Peyer's patch (tissue), 4 donors: Measurements from ENCODE around the gene FAM174C. TPM values are rescaled to one million over a fixed set of nuclear protein-coding genes. Genes with fewer than 3 reads are reported as not detected.
A peak's percentile ranks its signal among the peaks of the same experiment; 100 is the strongest.

ENCODE experiments used
- DNase-seq, 3 donors: peaks; one replicate each; pipeline ENCODE4 v3.0.0-alpha.2; 2017 to 2019
- H3K27ac ChIP-seq, 4 donors: fragments of 200-600 bp; sonication (generic); one replicate each; pipeline ENCODE4 v1.5.1; 2016 to 2019
- H3K27me3 ChIP-seq, 2 donors: fragments of 200-600 bp; sonication (generic); one replicate each; pipeline ENCODE4 v1.5.1; 2019
- H3K36me3 ChIP-seq, 3 donors: fragments of 200-600 bp; sonication (generic); one replicate each; pipeline ENCODE4 v1.5.1; 2016 to 2019
- H3K4me1 ChIP-seq, 4 donors: fragments of 200-600 bp; sonication (generic); one replicate each; pipeline ENCODE4 v1.5.1; 2016 to 2019
- H3K4me3 ChIP-seq, 4 donors: fragments of 200-600 bp; sonication (generic); 1 replicate in 3 of 4; 2 replicates in 1 of 4; pipeline ENCODE4 v1.5.1; 2016 to 2019; ENCODE audit warnings: mild to moderate bottlenecking in 1 of 4
- H3K9me3 ChIP-seq, 4 donors: fragments of 200-600 bp; sonication (generic); one replicate each; pipeline ENCODE4 v1.5.1; 2016 to 2019; ENCODE audit warnings: mild to moderate bottlenecking in 1 of 4
- CTCF ChIP-seq, 6 experiments: fragments of 450-650 bp in 4 of 6; fragments of 200-600 bp in 2 of 6; sonication (generic) in 1 of 6; IDR thresholded peaks; one replicate each; pipeline ENCODE4 v1.5.1; 2017 to 2019; ENCODE audit warnings: antibody characterized with exemption in 6 of 6, mild to moderate bottlenecking in 3 of 6, moderate library complexity in 1 of 6
- POLR2A ChIP-seq, 2 donors: fragments of 450-650 bp; IDR thresholded peaks; one replicate each; pipeline ENCODE4 v1.5.1; 2017; ENCODE audit warnings: antibody characterized with exemption in 2 of 2, mild to moderate bottlenecking in 2 of 2, moderate library complexity in 2 of 2
- total RNA-seq, 4 donors: library from RNA; depleted of rRNA; stranded (reverse); fragments of >200 nt; gene quantifications; one replicate each; pipeline ENCODE4 v1.1.0, GENCODE V29; 2016

Gene FAM174C
- total RNA-seq, 4 donors from 2014 or later, result 39.6 to 87.7 (median 80.0) TPM

- Histone ChIP-seq H3K36me3 (peaks cover 0 to under 1% (median 0%) of the 10 kb centered on the region in 3 donors), H3K9me3 (no peaks in the 10 kb centered on the region), H3K27me3 (no peaks in the 10 kb centered on the region), H3K27ac (peak overlapping the region; percentile 98 to 100 (median 99)), H3K4me1 (peaks cover 20 to 84% (median 71%) of the 10 kb centered on the region in 4 donors), H3K4me3 (peak overlapping the region in 1 of 4 donors; percentile 76)
- TF ChIP-seq POLR2A (IDR thresholded peaks at IDR 0.05), result no peak
- TF ChIP-seq CTCF (IDR thresholded peaks at IDR 0.05), result no peak
- peak in 2 of 3 donors; percentile 81 to 83 for DNase-seq
These were observed 12.1 kb upstream of the FAM174C start for GRCh38 chr19:1263188-1263587.

- Histone ChIP-seq H3K27me3 (no peaks in the 10 kb centered on the region), H3K9me3 (no peaks in the 10 kb centered on the region), H3K4me1 (peaks cover 24 to 78% (median 64%) of the 10 kb centered on the region in 4 donors), H3K4me3 (peak overlapping the region in 3 of 4 donors; percentile 51 to 80 (median 59)), H3K36me3 (no peaks in the 10 kb centered on the region), H3K27ac (peak overlapping the region; percentile 94 to 99 (median 98))
- TF ChIP-seq CTCF (IDR thresholded peaks at IDR 0.05) (no peak), POLR2A (IDR thresholded peaks at IDR 0.05) (peak in 1 of 2 donors; percentile 25)
- peak; percentile 87 to 92 (median 89) for DNase-seq
These were observed 10.3 kb upstream of the FAM174C start for GRCh38 chr19:1264801-1265614.

- Histone ChIP-seq H3K4me1 (peaks cover 18 to 79% (median 64%) of the 10 kb centered on the region in 4 donors), H3K27me3 (no peaks in the 10 kb centered on the region), H3K9me3 (no peaks in the 10 kb centered on the region), H3K4me3 (peak overlapping the region; percentile 51 to 80 (median 60)), H3K36me3 (no peaks in the 10 kb centered on the region), H3K27ac (peak overlapping the region; percentile 94 to 99 (median 98))
- TF ChIP-seq POLR2A (IDR thresholded peaks at IDR 0.05) (no peak), CTCF (IDR thresholded peaks at IDR 0.05) (no peak)
- peak in 2 of 3 donors; percentile 59 to 80 for DNase-seq
These were observed 9.7 kb upstream of the FAM174C start for GRCh38 chr19:1265615-1266128.

- H3K4me3 ChIP-seq, result peak overlapping the region; percentile 51 to 80 (median 60)
- peaks cover 0 to 6% (median 0%) of the 10 kb centered on the region in 3 donors for H3K36me3 ChIP-seq
- peaks cover 18 to 85% (median 70%) of the 10 kb centered on the region in 4 donors for H3K4me1 ChIP-seq
- DNase-seq, result peak; percentile 93 to 97 (median 96)
- H3K27me3 ChIP-seq, result no peaks in the 10 kb centered on the region
- peak in 2 of 6 experiments; percentile 15 to 17 for TF ChIP-seq CTCF (IDR thresholded peaks at IDR 0.05)
- peak; percentile 43 to 55 for TF ChIP-seq POLR2A (IDR thresholded peaks at IDR 0.05)
- peak overlapping the region; percentile 94 to 99 (median 98) for H3K27ac ChIP-seq
- no peaks in the 10 kb centered on the region for H3K9me3 ChIP-seq
These were observed 9.0 kb upstream of the FAM174C start for GRCh38 chr19:1266129-1266915.

- TF ChIP-seq CTCF (IDR thresholded peaks at IDR 0.05) (peak; percentile 97 to 100 (median 99)), POLR2A (IDR thresholded peaks at IDR 0.05) (no peak)
- Histone ChIP-seq H3K4me1 (peaks cover 18 to 87% (median 72%) of the 10 kb centered on the region in 4 donors), H3K9me3 (no peaks in the 10 kb centered on the region), H3K27ac (peak overlapping the region; percentile 94 to 99 (median 98)), H3K4me3 (peak overlapping the region; percentile 51 to 80 (median 60)), H3K36me3 (peaks cover 0 to 13% (median 0%) of the 10 kb centered on the region in 3 donors), H3K27me3 (no peaks in the 10 kb centered on the region)
- DNase-seq, result peak; percentile 66 to 91 (median 89)
These were observed 8.3 kb upstream of the FAM174C start for GRCh38 chr19:1266916-1267476.
